Measurements from ENCODE around the gene ZW10. TPM values are rescaled to one million over a fixed set of nuclear protein-coding genes. Genes with fewer than 3 reads are reported as not detected.
"Not testable (repeated sequence)": the region's sequence is repeated elsewhere in the genome, so short reads cannot be mapped to it uniquely, and the experiment has no call there.

ZW10 gene
- total RNA-seq, 1 experiment from 2014 or later, result 26.0 TPM

- no CpG with 5 or more reads among the region's 3 CpGs for WGBS (ENCODE audit: extremely low coverage, insufficient read length, low lambda C conversion rate)
- Histone ChIP-seq H2BK20ac (ENCODE audit: low read depth, low read length, poor library complexity, severe bottlenecking) (no peak overlapping the region), H2AFZ (ENCODE audit: low read length) (no peak overlapping the region), H4K5ac (ENCODE audit: insufficient read length, low read depth, low read length) (no peak overlapping the region), H2BK5ac (ENCODE audit: insufficient read length, low read length) (no peak overlapping the region), H3K56ac (ENCODE audit: insufficient read length, low read depth, low read length) (no peak overlapping the region), H2BK12ac (ENCODE audit: insufficient read length, low read depth, low read length) (no peak overlapping the region), H4K91ac (ENCODE audit: insufficient read length, low read depth, low read length) (no peak overlapping the region), H4K8ac (replicated peaks; ENCODE audit: insufficient read length, low read depth, low read length) (no peak overlapping the region), H3K14ac (ENCODE audit: insufficient read depth, low read length) (no peak overlapping the region), H2BK120ac (ENCODE audit: low read depth, low read length, poor library complexity, severe bottlenecking) (no peak overlapping the region), H3K9ac (ENCODE audit: extremely low read depth, insufficient read length, low read length) (no peak overlapping the region), H3K4me2 (ENCODE audit: insufficient read depth, insufficient read length, low read length) (no peak overlapping the region), H3T11ph (ENCODE audit: low read length) (no peak overlapping the region), H4K20me1 (ENCODE audit: control insufficient read depth, insufficient read depth, insufficient read length) (no peaks in the 10 kb centered on the region), H3K79me1 (ENCODE audit: insufficient read depth, low read depth, low read length, poor library complexity, severe bottlenecking) (no peaks in the 10 kb centered on the region), H3K18ac (ENCODE audit: insufficient read length, low read depth, low read length) (no peak overlapping the region), H3K4ac (ENCODE audit: low read depth, low read length) (no peak overlapping the region), H2AK5ac (ENCODE audit: insufficient read length, low read length) (no peak overlapping the region), H2BK15ac (ENCODE audit: low read depth, low read length) (no peak overlapping the region), H3K4me1 (ENCODE audit: insufficient read depth, low read length) (no peaks in the 10 kb centered on the region), H3K23me2 (ENCODE audit: insufficient read length, low read depth, low read length, poor library complexity, severe bottlenecking) (no peaks in the 10 kb centered on the region), H3K27ac (ENCODE audit: insufficient read length, low read depth, low read length) (no peak overlapping the region), H3K23ac (ENCODE audit: insufficient read length, low read depth, low read length) (no peak overlapping the region), H3K79me2 (ENCODE audit: insufficient read depth, low read length) (no peaks in the 10 kb centered on the region), H3K9me3 (ENCODE audit: control insufficient read depth, low read depth, low read length) (no peaks in the 10 kb centered on the region), H3K27me3 (ENCODE audit: insufficient read depth, low read length) (no peaks in the 10 kb centered on the region)
- peaks cover 2 to 3% (median 3%) of the 10 kb centered on the region in 3 experiments; a peak in 3 of 7 replicates for H3K36me3 Mint-ChIP-seq (ENCODE audit: insufficient read depth in 1 of 3, low read depth in 3 of 3)
- H3K4me3 Mint-ChIP-seq, result no peak overlapping the region
- no peak for DNase-seq
- H3K27ac Mint-ChIP-seq, result no peak overlapping the region; a peak in 2 of 7 replicates
- peaks cover 3 to 5% of the 10 kb centered on the region in 2 experiments; a peak in 2 of 5 replicates for H3K9me3 Mint-ChIP-seq
- TF ChIP-seq, protein P1, sequence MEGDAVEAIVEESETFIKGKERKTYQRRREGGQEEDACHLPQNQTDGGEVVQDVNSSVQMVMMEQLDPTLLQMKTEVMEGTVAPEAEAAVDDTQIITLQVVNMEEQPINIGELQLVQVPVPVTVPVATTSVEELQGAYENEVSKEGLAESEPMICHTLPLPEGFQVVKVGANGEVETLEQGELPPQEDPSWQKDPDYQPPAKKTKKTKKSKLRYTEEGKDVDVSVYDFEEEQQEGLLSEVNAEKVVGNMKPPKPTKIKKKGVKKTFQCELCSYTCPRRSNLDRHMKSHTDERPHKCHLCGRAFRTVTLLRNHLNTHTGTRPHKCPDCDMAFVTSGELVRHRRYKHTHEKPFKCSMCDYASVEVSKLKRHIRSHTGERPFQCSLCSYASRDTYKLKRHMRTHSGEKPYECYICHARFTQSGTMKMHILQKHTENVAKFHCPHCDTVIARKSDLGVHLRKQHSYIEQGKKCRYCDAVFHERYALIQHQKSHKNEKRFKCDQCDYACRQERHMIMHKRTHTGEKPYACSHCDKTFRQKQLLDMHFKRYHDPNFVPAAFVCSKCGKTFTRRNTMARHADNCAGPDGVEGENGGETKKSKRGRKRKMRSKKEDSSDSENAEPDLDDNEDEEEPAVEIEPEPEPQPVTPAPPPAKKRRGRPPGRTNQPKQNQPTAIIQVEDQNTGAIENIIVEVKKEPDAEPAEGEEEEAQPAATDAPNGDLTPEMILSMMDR (conservative IDR thresholded peaks at IDR 0.05), result no peak
- no peaks in the 10 kb centered on the region for H3K27me3 Mint-ChIP-seq (ENCODE audit: low read depth)
- H3K4me1 Mint-ChIP-seq, result peaks cover 0 to 10% of the 10 kb centered on the region in 2 experiments; a peak in 3 of 4 replicates
Observed at GRCh38 chr11:113721462-113722066, 51.9 kb downstream of the ZW10 start.

DNA sequence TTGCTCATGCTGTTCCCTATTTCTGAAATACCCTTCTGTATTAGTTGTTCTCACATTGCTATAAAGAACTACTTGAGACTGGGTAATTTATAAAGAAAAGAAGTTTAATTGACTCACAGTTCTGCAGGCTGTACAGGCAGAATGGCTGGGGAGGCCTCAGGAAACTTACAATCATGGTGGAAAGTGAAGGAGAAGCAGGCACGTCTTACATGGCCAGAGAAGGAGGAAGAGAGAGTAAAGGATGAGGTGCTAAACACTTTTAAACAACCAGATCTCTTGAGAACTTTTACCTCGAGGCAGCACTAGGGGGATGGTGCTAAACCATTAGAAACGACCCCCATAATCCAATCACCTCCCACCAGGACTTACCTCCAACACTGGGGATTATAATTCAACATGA, 53.0 kb downstream of the ZW10 start:
- not testable (repeated sequence) for H3K9ac ChIP-seq (ENCODE audit: extremely low read depth, insufficient read length, low read length); H2AFZ ChIP-seq (ENCODE audit: low read length); H3K4me1 Mint-ChIP-seq; H3K79me1 ChIP-seq (ENCODE audit: insufficient read depth, low read depth, low read length, poor library complexity, severe bottlenecking); H4K8ac ChIP-seq (replicated peaks; ENCODE audit: insufficient read length, low read depth, low read length); H2BK15ac ChIP-seq (ENCODE audit: low read depth, low read length); H2BK5ac ChIP-seq (ENCODE audit: insufficient read length, low read length); H3K27ac ChIP-seq (ENCODE audit: insufficient read length, low read depth, low read length); H3K27me3 Mint-ChIP-seq (ENCODE audit: low read depth); H3K27ac Mint-ChIP-seq; H2BK120ac ChIP-seq (ENCODE audit: low read depth, low read length, poor library complexity, severe bottlenecking); H3K23me2 ChIP-seq (ENCODE audit: insufficient read length, low read depth, low read length, poor library complexity, severe bottlenecking); H4K91ac ChIP-seq (ENCODE audit: insufficient read length, low read depth, low read length); H3K9me3 Mint-ChIP-seq; H3K4ac ChIP-seq (ENCODE audit: low read depth, low read length); H3K56ac ChIP-seq (ENCODE audit: insufficient read length, low read depth, low read length); H2AK5ac ChIP-seq (ENCODE audit: insufficient read length, low read length); H3K14ac ChIP-seq (ENCODE audit: insufficient read depth, low read length); H4K5ac ChIP-seq (ENCODE audit: insufficient read length, low read depth, low read length); H3T11ph ChIP-seq (ENCODE audit: low read length); H3K9me3 ChIP-seq (ENCODE audit: control insufficient read depth, low read depth, low read length); H3K79me2 ChIP-seq (ENCODE audit: insufficient read depth, low read length); DNase-seq; H3K4me2 ChIP-seq (ENCODE audit: insufficient read depth, insufficient read length, low read length); H3K4me1 ChIP-seq (ENCODE audit: insufficient read depth, low read length); H3K27me3 ChIP-seq (ENCODE audit: insufficient read depth, low read length); H4K20me1 ChIP-seq (ENCODE audit: control insufficient read depth, insufficient read depth, insufficient read length); H2BK12ac ChIP-seq (ENCODE audit: insufficient read length, low read depth, low read length); H3K18ac ChIP-seq (ENCODE audit: insufficient read length, low read depth, low read length); H3K36me3 Mint-ChIP-seq (ENCODE audit: insufficient read depth in 1 of 3, low read depth in 3 of 3); H2BK20ac ChIP-seq (ENCODE audit: low read depth, low read length, poor library complexity, severe bottlenecking); H3K23ac ChIP-seq (ENCODE audit: insufficient read length, low read depth, low read length); H3K4me3 Mint-ChIP-seq
- no CpG with 5 or more reads among the region's 3 CpGs for WGBS (ENCODE audit: extremely low coverage, insufficient read length, low lambda C conversion rate)
